RWPE1 (cell line): ENCODE data around the gene IFITM5.

Experiments
- CTCF ChIA-PET: fragments of 350-600 bp; sonication (Branson Sonifier 250); formaldehyde crosslinking; extraction: SDS; loops from one replicate; lab custom pipeline; 2021; lab: Yijun Ruan, JAX
- POLR2A ChIA-PET: fragments of 400-600 bp; formaldehyde crosslinking; extraction: SDS; loops from one replicate; lab custom pipeline; 2020; ENCODE audit warnings: antibody characterized with exemption; ENCODE audit not compliant: low non-redundant PET; lab: Yijun Ruan, JAX
- DNase-seq: peaks from one replicate; pipeline ENCODE4 v3.0.0; 2012; ENCODE audit warnings: low spot score
- H3K27ac ChIP-seq: fragments of 450-650 bp; 2 replicates; pipeline ENCODE4 v1.5.1; 2017
- CTCF ChIP-seq: fragments of 450-650 bp; conservative IDR thresholded peaks from 2 replicates; pipeline ENCODE4 v1.5.1; 2017; ENCODE audit warnings: low read depth, mild to moderate bottlenecking

Gene IFITM5

GRCh38 chr11:299081-299891, at the start of gene IFITM5:
IFITM5 (minus strand) TSS chr11:299526; CDS start chr11:299490, 36 bp downstream.
- no peak for DNase-seq
- ChIA-PET POLR2A (no interaction called here), CTCF (no interaction called here)
- TF ChIP-seq CTCF = no peak
- H3K27ac ChIP-seq = no peak within 1 kb of the TSS

DNA sequence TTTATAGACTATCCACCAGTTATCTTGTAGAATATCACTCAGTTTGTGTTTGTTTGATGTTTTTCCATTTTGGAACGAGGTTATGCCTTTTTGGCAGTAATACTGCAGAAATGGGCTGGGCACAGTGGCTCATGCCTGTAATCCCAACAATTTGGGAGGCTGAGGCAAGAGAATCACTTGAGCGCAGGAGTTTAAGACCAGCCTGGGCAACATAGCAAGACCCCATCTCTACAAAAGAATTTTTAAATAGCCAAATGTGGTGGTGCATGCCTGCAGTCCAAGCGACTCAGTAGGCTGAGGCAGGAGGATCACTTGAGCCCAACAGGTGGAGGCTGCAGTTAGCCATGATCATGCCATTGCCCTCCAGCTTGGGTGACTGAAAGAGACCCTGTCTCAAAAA, 47.2 kb upstream of the IFITM5 start:
- ChIA-PET CTCF (no interaction called here), POLR2A (interaction anchor here (0.7 kb wide), 1 partner anchor 30 kb away, joined by 5 read pairs; no protein-coding TSS in a partner anchor)
- no peak for TF ChIP-seq CTCF
- no peak for DNase-seq
- no peak overlapping the region for H3K27ac ChIP-seq

DNA sequence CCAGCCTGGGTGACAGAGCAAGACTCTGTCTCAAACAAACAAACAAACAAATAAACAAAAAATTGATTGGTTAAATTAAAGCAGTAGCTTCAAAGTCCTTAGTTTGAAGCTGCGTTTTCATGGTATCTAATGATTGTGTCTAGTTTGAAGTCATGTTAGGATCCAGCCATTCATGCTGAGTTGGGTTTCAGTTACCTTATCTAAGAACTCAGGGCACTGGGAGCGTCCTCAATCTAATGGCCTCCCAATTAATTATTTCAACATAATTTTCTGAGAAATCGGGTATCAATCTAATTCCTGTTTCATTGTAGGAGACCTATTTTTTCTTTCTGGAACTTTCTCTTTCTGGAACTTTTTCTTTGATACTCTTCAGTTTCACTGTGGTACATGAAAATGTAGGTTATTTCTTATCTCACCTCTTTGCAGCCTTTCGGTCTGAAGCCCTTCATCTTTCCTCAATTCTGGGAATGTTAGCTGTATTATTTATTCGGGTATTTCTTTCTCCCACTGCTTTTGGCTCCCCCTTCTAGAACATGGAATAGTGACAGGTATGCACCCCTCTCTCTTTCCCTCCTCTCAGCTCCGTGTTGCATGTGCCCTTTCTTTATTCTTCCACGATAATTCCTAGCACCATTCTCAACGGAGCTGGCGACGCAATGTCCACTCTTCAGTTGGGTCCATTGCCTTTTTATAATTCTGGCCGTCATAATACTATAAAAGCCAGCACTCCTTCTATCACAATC, 45.7 kb upstream of the IFITM5 start:
- DNase-seq = no peak
- no peak for TF ChIP-seq CTCF
- ChIA-PET POLR2A (no interaction called here), CTCF (no interaction called here)
- no peak overlapping the region for H3K27ac ChIP-seq

DNA sequence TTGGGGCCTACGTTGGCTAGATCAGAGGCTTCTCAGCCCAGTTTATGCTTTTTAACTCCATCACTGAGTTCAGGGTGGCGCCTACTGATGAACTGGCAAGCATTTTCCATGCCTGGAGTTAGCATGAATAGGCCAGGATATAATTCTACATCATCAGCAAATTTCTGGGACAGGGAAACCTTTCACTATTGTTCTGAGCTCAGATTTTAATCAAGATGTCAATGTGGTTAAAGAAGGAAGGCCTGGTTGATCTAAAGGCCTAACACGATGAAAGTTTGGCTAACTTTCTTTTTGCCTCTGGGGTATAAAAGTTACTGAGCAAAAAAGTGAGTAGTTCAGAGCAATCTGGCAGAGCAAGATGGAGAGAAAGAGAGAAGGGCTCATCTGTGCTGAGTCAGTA, 43.0 kb upstream of the IFITM5 start:
- no peak for TF ChIP-seq CTCF
- no peak for DNase-seq
- CTCF ChIA-PET = no interaction called here
- no peak overlapping the region for H3K27ac ChIP-seq
- POLR2A ChIA-PET = no interaction called here

- CTCF ChIA-PET = interaction anchor here (0.6 to 0.9 kb wide), 3 partner anchors 11 to 118 kb away, joined by 3 read pairs; no protein-coding TSS in a partner anchor
- no peak overlapping the region for H3K27ac ChIP-seq
- no peak for DNase-seq
- TF ChIP-seq CTCF = no peak
- POLR2A ChIA-PET = no interaction called here
These were observed 41.5 kb upstream of the IFITM5 start for GRCh38 chr11:340539-341512.
